Measurements from ENCODE around the gene RHOXF1.

GRCh38 chrX:120125444-120125843 is 9.7 kb upstream of the RHOXF1 start:
- TF ChIP-seq CTCF (IDR thresholded peaks at IDR 0.05): no peak
- TF ChIP-seq ZNF138 (CRISPR knock-in tag; conservative IDR thresholded peaks at IDR 0.05): no peak
- TF ChIP-seq GABPB1 (CRISPR knock-in tag; IDR thresholded peaks at IDR 0.05): no peak
- no peak for TF ChIP-seq ESRRA (CRISPR knock-in tag; IDR thresholded peaks at IDR 0.05; ENCODE audit: borderline replicate concordance)
- no peak for TF ChIP-seq NR1H2 (CRISPR knock-in tag; IDR thresholded peaks at IDR 0.05)
- TF ChIP-seq NR3C1 (CRISPR knock-in tag; conservative IDR thresholded peaks at IDR 0.05; ENCODE audit: low read depth): no peak
- TF ChIP-seq AR (CRISPR knock-in tag; IDR thresholded peaks at IDR 0.05): no peak
- TF ChIP-seq HMGA2 (CRISPR knock-in tag; IDR thresholded peaks at IDR 0.05): no peak
